COLO668 (cell line): ENCODE data around the gene ZNF684.
"Not testable (repeated sequence)": the region's sequence is repeated elsewhere in the genome, so short reads cannot be mapped to it uniquely, and the experiment has no call there.

Source experiments
- DNase-seq: peaks from one replicate; lab custom pipeline; 2025; ENCODE audit not compliant: unreplicated experiment; lab: John Stamatoyannopoulos, UW

Gene ZNF684

GRCh38 chr1:40531381-40532061 is at the start of gene ZNF684:
TSS of gene ZNF684 (plus strand) at chr1:40531637. CDS start at chr1:40533167, 1,530 bp downstream.
- peak; percentile 100 for DNase-seq

GRCh38 chr1:40495315-40495903 is 36.0 kb upstream of the ZNF684 start:
- DNase-seq: no peak

GRCh38 chr1:40502651-40503050 is 28.8 kb upstream of the ZNF684 start:
- not testable (repeated sequence) for DNase-seq

GRCh38 chr1:40507973-40508372 is 23.5 kb upstream of the ZNF684 start:
- DNase-seq: no peak

GRCh38 chr1:40508375-40509341 is 22.8 kb upstream of the ZNF684 start, which contains the start of gene EXO5:
TSS of gene EXO5 (plus strand) at chr1:40508767. CDS start at chr1:40514545, 5,778 bp downstream.
- peak; percentile 100 for DNase-seq

GRCh38 chr1:40519517-40519916 is 11.9 kb upstream of the ZNF684 start:
- no peak for DNase-seq

- no peak for DNase-seq
Measured at GRCh38 chr1:40530735-40531380, 579 bp upstream of the ZNF684 start.

GRCh38 chr1:40532062-40532389 is 589 bp downstream of the ZNF684 start:
- no peak for DNase-seq

- peak; percentile 100 for DNase-seq
Measured at GRCh38 chr1:40532844-40533424, 1.5 kb downstream of the ZNF684 start.

DNA sequence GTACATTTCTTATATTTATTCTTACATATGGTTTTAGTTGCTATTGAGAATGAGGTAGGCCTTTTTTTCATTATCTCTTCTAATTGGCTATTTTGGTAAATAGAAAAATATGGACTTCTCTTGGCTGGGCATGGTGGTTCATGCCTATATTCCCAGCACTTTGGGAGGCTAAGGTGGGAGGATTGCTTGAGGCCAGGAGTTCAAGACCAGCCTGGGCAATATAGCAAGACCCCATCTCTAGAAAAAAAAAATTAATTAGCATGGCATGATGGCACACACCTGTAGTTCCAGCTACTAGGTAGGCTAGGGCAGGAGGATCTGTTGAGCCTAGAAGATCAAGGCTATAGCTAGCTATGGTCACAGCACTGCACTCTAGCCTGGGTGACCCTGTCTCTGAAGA is 3.2 kb downstream of the ZNF684 start:
- DNase-seq: no peak

- no peak for DNase-seq
Measured at GRCh38 chr1:40535732-40536131, 4.3 kb downstream of the ZNF684 start.

- DNase-seq: no peak
Measured at GRCh38 chr1:40539338-40539737, 7.9 kb downstream of the ZNF684 start.

DNA sequence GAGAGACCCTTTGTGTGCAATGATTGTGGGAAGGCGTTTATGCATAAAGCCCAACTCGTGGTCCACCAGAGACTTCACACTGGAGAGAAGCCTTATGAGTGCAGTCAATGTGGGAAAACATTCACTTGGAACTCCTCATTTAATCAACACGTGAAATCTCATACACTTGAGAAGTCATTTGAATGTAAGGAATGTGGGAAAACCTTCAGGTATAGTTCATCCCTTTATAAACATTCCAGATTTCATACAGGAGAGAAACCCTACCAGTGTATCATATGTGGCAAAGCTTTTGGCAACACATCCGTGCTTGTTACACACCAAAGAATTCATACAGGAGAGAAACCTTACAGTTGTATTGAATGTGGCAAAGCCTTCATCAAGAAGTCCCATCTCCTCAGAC is 15.5 kb downstream of the ZNF684 start:
- no peak for DNase-seq

- DNase-seq: no peak
Measured at GRCh38 chr1:40553017-40553416, 21.6 kb downstream of the ZNF684 start.

DNA sequence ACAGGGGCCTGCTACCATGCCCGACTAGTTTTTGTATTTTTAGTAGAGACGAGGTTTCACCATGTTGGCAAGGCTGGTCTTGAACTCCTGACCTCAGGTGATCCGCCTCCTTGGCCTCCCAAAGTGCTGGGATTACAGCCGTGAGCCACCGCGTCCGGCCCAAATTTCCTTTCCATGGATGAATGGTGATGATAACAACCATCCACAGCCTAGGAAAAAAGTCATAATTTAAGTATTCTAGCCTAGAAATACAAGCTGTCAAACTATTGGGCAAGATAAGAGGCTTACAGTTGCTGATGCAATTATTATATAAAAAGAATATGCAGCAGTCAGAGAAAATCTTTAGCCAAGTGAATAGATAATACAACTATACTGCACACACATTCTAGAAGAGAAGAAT is 23.4 kb downstream of the ZNF684 start:
- DNase-seq: not testable (repeated sequence)

DNA sequence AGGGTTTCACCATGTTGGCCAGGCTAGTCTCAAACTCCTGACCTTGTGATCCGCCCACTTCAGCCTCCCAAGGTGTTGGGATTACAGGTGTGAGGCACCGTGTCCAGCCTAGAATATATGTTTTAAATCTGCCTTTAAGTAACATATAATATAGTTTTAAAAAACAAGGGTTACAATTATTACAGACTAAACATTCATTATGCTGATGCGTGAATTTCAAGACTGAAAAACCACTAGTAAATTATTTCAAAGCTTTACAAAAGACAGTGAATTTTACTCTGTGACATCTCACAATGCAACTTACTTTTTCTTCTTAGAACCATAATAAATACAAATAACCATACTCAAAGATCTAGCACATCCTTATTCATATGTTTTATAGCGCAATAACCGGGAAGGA is 24.7 kb downstream of the ZNF684 start:
- no peak for DNase-seq

DNA sequence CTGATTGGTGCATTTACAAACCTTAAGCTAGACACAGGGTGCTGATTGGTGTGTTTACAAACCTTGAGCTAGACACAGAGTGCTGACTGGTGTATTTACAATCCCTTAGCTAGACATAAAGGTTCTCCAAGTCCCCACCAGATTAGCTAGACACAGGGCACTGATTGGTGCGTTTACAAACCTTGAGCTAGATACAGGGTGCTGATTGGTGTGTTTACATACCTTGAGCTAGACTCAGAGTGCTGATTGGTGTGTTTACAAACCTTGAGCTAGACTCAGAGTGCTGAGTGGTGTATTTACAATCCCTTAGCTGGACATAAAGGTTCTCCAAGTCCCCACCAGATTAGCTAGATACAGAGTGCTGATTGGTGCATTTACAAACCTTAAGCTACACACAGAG is 26.8 kb downstream of the ZNF684 start:
- DNase-seq: not testable (repeated sequence)

DNA sequence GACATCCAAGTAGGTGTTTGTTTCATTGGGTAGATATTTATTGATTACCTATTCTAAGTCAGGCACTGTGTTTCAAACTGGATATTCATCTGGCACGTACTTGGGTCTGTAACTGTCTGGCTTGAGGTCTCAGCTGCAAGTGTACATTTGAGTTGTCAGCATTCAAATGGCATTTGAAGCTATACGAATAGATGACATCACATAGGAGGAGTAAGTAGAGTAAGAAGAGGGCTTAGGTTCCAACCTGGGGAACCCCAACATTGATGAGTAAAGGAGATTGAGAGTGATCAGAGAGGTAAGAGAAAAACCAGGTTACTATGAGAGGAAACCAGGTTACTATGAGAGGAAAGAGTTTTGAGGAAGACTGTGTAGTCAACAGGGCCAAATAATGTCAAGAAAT is 30.7 kb downstream of the ZNF684 start:
- DNase-seq: no peak

- DNase-seq: no peak
Measured at GRCh38 chr1:40563266-40563665, 31.8 kb downstream of the ZNF684 start.

DNA sequence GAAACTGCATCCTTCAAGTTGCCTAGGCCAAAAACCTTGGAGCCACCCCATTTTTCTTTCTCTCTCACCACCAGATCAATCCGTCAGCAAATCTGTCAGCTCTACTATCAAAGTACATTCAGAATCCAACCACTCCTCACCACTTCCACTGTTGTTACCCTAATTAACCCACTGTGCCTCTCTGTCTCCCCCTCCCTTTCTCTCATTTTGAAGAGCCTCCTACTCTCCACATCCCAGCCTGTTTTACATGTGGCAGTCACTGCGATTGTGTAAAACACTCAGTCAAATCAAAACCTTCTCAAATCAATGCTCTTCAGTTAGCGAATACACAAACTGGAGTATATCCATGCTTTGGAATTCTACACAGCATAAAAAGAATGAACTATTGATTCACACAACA is 33.1 kb downstream of the ZNF684 start:
- no peak for DNase-seq

DNA sequence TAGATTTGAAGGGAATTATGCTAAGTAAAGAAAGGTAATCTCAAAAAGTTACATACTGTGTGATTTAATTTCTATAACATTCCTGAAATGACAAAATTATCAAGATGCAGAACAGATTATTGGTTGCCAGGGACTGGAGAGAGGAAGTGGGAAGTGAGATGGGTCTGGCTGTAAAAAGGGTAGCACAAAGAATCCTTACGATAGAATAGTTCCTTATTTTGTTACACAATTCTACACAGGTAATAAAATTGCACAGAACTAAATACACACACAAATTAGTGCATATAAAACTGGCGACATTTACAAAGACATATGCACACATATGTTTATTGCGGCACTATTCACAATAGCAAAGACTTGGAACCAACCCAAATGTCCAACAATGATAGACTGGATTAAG is 33.5 kb downstream of the ZNF684 start:
- no peak for DNase-seq
